Activated T-cell treated with anti-CD3 and anti-CD28 coated beads for 4 hours (primary cell): ENCODE results near the gene AQP9.
"Not testable (repeated sequence)": the region's sequence is repeated elsewhere in the genome, so short reads cannot be mapped to it uniquely, and the experiment has no call there.

Experiments
- DNase-seq: peaks from one replicate; pipeline ENCODE4 v3.0.0-alpha.2; 2020

AQP9 gene

GRCh38 chr15:58182460-58183163 lies 44.4 kb downstream of the AQP9 start:
- DNase-seq, result peak; percentile 3

GRCh38 chr15:58185439-58185838 lies 47.3 kb downstream of the AQP9 start:
- DNase-seq, result no peak

DNA sequence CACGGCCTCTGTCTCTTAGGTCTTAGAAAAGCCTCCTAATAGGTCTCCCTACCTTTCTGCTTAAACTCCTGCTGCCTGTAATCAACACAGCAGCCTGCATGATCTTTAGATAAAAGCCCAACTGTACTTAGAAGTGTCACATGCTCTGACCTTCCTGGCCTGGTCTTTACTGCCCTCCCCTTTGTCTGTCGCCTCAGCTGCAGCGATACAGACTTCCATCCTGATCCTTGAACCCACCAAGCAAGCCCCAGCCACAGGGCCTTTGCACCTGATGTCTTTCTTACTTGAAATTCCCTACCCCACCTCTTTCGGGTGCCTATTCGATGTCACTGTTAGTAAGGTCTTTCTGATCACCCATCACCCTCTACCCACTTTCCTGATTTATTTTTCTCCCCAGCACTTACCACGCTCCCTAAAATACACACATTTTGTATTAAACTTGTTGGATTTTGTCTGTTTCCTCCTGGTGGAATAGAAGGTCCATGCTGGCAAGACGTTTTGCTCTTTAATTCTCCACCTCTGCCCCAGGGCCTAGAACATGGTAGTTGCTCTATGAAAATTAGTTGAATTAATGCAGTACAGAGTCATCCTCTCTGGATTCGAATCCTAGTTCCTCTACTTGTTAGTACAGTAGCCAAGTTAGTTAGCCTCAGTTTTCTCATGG lies 51.1 kb downstream of the AQP9 start:
- no peak for DNase-seq

DNA sequence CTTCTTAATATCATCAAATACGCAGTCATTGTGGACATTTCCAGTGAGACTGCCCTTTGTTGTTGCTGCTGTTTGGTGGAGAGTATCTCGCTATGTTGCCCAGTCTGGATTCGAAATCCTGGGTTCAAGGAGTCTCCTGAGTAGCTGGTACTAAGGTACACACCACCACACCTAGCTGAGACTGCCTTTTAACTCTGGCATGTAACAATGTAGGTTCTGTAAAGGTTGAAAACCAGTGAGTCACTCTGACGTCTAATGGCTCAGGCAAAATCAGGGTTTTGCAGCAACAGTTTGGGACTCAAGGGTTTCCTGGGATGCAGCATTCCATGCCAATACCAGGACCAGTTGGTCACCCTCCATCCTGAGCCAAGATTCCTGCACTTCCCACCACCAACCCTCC lies 52.2 kb downstream of the AQP9 start:
- no peak for DNase-seq

- DNase-seq, result not testable (repeated sequence)
Observed at GRCh38 chr15:58193636-58194035, 55.5 kb downstream of the AQP9 start.

DNA sequence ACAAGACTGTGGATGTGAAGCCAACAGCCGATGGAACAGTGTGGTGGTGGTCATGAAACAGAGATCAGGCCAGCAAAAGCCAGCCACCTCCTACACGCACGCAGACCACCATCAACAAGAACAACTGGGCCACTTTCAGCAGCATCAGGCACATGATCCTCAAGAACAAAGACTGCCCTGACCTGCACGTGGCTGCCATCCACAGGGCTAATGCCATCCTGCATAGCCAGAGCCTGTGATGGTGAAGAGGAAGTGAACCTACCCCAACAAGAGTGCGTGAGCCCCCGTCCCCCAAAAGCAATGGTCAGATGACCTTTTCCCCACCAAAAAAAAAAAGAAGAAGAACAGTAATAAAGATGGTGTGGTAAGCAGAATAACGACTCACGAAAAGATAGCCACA lies 62.6 kb downstream of the AQP9 start:
- DNase-seq, result no peak

DNA sequence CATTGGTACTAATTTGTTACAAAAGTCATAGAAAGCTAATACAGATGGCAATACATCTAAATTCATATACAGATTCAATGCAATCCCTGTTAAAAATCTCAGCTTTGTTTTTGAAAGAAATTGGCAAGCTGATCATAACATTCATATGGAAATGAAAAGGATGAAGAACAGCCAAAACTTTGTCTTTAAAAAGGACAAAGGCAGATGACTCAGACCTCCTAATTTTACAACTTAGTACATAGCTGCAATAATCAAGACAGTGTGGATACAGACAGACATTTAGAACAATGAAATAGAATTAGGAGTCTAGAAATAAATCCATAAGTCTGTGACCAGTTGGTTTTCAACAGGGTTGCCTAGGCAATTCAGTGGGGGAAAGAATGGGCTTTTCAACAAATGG lies 63.3 kb downstream of the AQP9 start:
- no peak for DNase-seq

DNA sequence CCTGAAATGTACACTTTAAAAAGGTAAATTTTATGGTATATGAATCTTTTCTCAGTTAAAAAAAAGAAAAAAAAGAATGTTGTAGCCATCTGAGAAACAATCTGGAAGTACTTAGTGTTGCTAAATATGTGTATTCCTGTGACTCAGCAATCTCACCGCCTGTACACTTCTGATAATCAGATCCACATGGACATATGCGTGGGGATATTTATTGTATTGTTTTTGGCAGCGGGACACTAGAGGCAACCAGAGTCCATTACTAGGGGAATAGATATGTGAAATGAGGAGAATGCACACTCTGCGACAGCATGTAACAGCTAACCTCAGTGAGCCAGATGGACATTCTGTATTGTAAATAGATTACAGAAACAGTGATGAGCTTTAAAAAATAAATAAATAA lies 65.4 kb downstream of the AQP9 start:
- no peak for DNase-seq

- DNase-seq, result no peak
Observed at GRCh38 chr15:58206151-58206550, 68.0 kb downstream of the AQP9 start.

DNA sequence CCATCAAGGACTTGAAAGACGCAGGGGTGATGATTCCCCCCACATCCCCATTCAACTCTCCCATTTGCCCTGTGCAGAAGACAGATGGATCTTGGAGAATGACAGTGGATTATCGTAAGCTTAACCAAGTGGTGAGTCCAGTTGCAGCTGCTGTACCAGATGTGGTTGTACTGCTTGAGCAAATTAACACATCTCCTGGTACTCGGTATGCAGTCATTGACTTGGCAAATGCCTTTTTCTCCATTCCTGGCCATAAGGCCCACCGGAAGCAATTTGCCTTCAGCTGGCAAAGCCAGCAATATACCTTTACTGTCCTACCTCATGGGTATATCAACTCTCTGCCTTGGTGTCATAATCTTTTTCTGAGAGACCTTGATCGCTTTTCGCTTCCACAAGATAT lies 70.0 kb downstream of the AQP9 start:
- DNase-seq, result not testable (repeated sequence)

GRCh38 chr15:58209007-58209481 lies 70.9 kb downstream of the AQP9 start:
- not testable (repeated sequence) for DNase-seq

DNA sequence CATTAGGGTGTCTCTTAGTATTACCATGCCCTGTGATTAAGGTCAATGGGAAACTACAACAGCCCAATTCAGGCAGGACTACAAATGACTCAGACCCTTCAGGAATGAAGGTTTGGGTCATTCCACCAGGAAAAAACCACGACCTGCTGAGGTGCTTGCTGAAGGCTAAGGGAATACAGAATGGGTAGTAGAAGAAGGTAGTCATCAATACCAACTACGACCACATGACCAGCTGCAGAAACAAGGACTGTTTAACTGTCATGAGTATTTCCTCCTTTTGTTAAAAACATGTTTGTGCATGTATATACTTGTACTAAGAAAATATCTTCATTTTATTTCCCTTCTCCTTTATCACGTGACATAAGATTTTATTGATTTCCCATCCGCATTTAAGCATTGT lies 71.8 kb downstream of the AQP9 start:
- DNase-seq, result not testable (repeated sequence)

DNA sequence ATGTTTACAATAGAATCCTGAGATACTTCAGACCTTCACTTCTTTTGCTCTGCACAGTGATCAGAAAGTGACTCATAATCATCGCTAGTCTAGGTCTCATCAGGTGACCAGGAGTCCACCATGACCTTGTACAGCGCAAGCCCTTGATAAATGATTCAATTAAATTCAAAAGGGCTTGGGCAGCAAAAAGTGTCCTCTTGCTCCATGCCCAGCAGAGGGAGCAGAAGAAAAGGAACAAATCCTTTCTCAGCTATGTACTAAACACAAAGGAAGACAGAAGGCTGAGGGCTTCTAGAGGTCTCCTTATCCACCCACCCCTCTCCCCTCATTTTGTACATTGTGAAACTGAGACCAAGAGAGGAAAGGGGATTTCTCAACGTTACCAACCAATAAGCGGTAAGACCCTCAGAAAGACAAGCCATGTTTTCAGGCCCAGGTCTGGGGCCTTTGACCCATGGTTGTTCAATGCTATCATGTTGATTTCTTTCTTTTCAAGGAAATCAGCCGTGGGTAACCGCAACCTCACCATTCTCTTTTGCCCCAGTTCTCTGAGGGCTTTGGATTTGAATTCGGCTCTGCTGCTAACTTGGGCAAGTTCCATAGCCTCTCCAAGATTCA lies 74.8 kb downstream of the AQP9 start:
- DNase-seq, result no peak

- DNase-seq, result no peak
Observed at GRCh38 chr15:58213587-58214338, 75.6 kb downstream of the AQP9 start.

- no peak for DNase-seq
Observed at GRCh38 chr15:58214591-58215340, 76.6 kb downstream of the AQP9 start.

GRCh38 chr15:58217460-58217859 lies 79.3 kb downstream of the AQP9 start:
- no peak for DNase-seq

- no peak for DNase-seq
Observed at GRCh38 chr15:58221591-58222241, 83.5 kb downstream of the AQP9 start.

- DNase-seq, result no peak
Observed at GRCh38 chr15:58222679-58223078, 84.5 kb downstream of the AQP9 start.

- no peak for DNase-seq
Observed at GRCh38 chr15:58223432-58223831, 85.3 kb downstream of the AQP9 start.

- DNase-seq, result no peak
Observed at GRCh38 chr15:58224068-58224467, 85.9 kb downstream of the AQP9 start.

DNA sequence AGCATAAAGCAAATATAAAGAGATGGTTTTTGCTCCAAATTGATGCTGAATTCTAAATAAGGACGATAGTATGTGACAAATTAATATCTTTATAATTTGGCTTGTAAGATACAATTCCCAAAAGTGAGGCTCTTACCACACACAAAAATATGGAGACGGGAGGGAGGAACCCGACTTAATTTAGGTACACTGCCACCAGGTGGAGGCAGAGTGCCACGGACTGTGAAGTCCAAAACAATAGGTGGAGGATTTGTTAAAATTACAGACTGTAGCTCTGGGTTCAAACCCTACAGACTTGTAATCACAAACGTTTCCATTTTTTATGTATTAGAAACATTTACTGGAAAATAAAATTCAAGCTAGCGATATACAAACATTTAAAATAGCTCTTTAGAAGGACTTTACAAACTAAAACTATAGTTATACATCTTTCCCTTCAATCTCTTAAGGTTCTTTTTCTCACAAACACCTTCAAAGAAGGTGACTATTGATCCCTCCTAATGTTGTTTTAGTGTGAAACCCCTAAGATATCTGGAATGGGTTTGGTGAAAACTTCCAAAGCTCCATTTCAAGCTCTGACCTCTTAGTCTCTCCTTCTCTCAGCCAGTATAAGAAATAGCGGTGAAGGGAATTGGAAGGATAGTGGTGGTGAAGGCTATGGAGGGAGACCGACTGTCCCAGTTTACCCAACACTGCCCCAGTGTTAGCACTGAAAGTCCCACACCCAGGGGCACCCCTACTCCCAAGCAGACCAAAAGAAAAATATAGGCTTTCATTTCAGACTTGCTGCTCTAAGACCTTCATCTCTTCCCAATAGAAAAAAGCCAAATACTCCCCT lies 89.7 kb downstream of the AQP9 start:
- DNase-seq, result peak; percentile 59
